HG02571 (cell line): ENCODE measurements around the gene ARL3.
"Not testable (repeated sequence)": the region's sequence is repeated elsewhere in the genome, so short reads cannot be mapped to it uniquely, and the experiment has no call there.

Experiments used
- ATAC-seq: cut with Tn5 transposase; IDR thresholded peaks from one replicate; pipeline ENCODE4 v1.9.1; 2021; ENCODE audit warnings: mild to moderate bottlenecking, moderate library complexity; ENCODE audit not compliant: unreplicated experiment

The ARL3 gene

DNA sequence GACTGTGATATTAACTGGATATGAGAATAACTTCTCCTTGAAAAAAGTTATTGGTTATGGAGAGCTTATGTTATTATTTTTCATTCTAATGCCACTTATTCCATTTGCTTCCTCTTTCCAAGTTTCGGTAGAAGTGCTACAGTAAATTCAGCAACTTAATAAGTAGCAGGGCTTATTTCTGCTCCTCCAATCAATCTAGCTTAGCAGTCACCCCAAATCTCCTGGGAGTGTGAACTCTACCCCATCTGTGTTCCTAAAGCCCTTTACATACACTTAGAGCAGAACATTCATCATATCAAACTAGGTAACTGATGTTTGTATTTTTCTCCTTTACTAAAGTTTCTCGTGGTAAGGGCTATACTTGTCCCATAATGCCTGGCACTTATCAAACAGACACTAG is 8.7 kb downstream of the ARL3 start:
- ATAC-seq: no peak

- ATAC-seq: no peak
Observed at GRCh38 chr10:102704915-102705314, 9.3 kb downstream of the ARL3 start.

- no peak for ATAC-seq
Observed at GRCh38 chr10:102702742-102703141, 11.5 kb downstream of the ARL3 start.

DNA sequence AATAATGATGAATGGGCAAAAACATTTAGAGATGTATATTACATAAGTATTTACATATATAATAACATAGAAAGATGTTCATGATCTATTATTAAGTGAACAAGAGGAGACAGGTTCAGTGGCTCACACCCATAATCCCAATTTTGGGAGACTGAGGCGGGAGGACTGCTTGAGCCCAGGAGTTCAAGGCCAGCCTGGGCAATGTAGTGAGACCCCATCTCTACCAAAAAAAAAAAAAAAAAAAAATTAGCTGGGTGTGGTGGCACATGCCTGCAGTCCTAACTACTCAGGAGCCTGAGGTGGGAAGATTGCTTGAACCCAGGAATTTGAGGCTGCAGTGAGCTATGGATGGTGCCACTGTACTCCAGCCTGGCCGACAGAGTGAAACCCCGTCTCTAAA is 12.4 kb downstream of the ARL3 start:
- no peak for ATAC-seq

GRCh38 chr10:102701272-102701671 is 12.9 kb downstream of the ARL3 start:
- no peak for ATAC-seq

DNA sequence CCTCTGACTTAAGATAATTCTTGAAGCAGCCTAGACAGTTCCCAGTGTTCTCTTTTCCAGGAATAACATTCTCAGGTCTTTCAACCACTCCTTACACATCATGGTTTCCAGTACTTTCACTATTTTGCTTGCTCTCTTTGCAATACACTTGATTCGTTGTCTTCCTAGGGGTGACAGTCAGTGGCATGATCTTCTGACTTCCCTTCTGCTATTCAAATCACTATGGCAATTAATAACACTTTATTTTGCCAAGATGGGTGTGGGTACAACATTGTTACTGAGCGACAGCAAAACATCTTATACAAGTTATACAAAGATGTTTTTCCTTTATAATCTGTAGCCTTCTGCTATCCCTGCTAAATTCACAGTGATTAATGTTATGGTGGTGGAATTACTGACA is 15.3 kb downstream of the ARL3 start:
- ATAC-seq: no peak

GRCh38 chr10:102696736-102697135 is 17.5 kb downstream of the ARL3 start:
- ATAC-seq: no peak

DNA sequence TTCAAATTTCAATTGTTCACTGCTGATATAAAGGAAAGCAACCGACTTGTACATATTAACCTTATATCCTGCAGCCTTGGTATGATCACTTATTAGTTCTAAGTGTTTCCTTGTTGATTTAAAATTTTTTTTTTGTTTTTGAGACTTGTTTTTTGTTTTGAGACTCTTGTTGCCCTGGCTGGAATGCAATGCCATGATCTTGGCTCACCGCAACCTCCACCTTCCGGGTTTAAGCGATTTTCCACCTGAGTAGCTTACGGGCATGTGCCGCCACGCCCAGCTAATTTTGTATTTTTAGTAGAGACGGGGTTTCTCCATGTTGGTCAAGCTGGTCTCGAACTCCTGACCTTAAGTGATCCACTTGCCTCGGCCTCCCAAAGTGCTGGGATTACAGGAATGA is 18.8 kb downstream of the ARL3 start:
- ATAC-seq: not testable (repeated sequence)

GRCh38 chr10:102691285-102692066 is 22.7 kb downstream of the ARL3 start:
- no peak for ATAC-seq

DNA sequence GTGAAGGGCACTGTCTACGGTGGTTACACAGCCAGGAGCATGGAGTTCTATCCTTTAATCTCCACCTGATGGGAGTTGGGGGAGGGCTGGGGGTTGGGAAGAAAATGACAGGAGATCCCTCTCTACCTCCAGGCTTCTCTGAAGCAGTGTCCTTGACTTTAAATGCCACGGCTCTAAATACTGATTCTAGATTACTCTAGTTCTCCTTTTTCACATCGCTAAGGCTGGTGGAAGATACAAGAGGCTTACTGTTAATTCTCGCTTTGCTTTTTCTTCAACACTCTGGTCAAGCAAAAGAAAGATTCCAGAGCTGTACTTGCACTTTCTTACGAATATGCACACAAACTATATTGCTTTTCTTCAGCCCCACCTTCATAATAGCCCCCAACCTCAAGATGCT is 30.5 kb downstream of the ARL3 start:
- ATAC-seq: no peak

DNA sequence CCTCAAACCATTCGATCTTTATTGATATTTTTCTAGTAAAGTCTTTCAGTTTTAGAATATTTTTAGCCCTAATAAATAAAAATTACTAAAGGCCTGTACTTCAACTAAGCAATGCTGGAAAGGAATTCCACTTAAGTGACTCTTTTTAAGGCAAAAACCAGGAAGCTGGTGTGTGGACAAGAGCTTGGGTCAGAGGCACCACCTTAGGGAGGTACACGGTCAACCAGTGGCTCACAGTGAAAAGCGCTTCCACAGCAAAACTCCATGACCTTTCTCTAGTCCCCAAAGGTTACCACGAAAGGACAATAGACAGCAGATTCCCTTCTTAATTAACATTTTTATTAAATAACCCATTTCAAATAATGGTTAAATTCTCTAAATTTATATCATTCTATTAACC is 31.2 kb downstream of the ARL3 start:
- ATAC-seq: no peak

DNA sequence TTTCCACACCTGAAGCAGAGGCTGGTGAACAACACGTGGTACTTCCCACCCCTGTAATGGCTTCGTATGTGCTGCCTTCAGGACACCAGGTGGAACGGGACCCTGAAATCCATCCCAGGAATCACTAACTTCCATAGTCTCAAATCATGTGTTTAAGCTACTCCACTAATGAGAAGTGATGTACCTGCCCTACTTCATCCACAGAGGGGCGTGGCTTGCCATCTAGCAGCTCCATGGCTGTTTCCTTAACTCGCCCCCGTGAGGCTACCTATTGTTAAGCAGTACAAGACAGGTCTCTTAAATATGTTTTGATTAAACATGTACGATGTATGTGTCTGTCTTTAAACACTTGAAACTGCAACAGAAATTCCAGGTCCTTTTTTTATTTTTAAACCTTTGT is 31.8 kb downstream of the ARL3 start:
- ATAC-seq: no peak

GRCh38 chr10:102681696-102682095 is 32.5 kb downstream of the ARL3 start:
- ATAC-seq: no peak

DNA sequence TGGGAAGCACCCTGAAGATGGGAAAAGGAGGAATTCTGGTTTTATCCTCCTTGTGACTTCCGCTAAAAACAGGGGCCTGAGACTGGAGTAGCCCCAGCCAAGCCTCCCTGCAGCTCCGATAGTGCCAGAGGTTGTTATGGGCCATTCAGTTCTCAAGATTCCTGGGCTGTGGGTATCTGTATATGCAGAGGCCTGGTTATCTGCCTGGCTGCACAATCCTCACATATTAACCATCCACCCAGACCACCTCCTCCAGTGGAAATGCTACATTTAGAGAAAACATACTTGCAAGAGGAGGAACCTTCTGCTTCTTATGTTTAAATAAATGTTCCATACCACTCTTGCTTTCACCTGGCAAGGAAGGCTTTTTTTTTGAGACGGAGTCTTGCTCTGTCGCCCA is 34.6 kb downstream of the ARL3 start:
- ATAC-seq: no peak

- no peak for ATAC-seq
Observed at GRCh38 chr10:102678842-102679289, 35.3 kb downstream of the ARL3 start.

DNA sequence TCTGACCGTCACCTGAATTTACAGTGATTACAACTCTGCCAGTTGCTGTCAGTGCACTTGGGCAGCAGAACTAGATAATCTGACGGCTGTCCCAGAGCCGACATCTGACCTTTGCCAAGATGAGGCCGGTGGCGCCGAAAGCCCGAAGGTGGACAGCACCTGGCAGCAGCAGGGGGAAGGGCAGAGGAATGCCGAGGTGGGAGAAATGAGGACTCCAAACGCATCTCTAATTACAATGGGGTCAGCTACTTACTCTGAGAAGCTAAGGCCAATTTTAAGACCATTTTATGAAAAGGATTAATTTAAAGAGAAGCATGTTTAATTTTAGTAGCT is 36.2 kb downstream of the ARL3 start:
- ATAC-seq: no peak

DNA sequence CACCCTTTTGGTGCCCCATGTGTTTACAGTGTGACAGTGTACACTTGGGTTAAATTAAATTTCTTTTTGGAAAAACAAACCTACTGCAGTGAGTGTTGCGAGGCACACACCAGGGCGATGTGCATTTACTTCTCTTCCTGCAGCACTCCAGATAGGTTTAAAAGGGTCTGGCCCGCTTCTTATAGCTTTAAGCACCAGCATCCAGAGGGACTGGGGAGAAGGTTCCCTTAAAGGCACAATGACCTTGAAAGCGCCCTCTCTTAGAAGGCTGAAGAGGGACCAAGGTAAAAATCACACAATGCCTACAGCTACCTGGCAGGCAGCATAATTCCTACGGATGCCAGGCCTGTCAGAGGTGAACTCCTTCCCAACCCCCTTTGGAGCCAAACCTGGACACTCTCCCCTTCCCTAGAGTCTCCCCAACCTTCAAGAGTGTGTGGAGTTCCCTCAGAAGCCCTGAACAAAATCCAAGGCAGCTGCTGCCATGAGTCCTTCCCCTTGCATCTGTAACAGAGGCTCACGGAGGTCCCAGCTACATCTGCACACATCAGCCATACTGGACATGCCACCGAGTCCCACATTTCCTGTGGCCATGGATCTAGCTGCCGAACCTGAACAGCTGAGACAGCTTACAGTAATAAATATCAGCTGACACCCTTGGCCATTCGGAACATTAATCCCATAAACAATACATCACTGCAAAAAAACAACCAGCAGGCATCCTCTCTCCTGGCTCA is 36.7 kb downstream of the ARL3 start:
- ATAC-seq: no peak

DNA sequence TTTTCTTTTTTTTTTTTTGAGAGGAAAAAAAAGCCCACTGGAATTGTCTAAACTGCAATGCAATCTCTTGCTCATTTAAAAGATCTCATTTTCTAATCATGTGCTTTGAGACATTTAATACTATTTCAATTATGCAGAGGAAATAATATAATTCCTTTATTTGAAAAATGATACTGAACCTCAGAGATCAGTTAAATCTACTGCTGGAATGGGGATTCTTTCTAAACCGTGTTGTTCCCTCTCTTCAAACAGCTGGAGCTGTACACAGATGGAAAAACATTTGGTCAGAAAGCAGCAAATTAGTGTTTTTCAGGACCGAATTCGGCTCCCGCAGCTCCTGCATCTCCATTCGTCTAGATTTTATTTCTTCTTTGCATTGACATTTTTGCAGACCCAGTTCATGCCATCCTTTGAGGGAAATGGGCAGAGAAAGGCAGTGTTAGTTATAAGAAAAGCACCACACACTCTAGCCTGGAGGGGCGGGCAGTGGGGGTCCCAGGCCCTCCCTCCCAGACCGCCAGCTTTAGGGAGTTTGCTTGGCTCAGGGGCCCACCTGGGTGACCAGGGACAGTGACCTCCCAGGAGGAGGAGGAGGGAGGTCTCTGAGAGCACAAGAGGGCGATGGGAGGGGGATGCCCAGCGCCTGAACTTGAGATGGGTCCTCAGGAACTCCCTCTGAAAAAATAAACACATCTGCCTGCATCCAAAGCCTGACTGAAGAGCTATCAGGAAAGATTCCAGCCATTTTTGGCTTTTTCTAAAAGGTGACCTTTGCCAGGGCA is 37.5 kb downstream of the ARL3 start:
- ATAC-seq: no peak

DNA sequence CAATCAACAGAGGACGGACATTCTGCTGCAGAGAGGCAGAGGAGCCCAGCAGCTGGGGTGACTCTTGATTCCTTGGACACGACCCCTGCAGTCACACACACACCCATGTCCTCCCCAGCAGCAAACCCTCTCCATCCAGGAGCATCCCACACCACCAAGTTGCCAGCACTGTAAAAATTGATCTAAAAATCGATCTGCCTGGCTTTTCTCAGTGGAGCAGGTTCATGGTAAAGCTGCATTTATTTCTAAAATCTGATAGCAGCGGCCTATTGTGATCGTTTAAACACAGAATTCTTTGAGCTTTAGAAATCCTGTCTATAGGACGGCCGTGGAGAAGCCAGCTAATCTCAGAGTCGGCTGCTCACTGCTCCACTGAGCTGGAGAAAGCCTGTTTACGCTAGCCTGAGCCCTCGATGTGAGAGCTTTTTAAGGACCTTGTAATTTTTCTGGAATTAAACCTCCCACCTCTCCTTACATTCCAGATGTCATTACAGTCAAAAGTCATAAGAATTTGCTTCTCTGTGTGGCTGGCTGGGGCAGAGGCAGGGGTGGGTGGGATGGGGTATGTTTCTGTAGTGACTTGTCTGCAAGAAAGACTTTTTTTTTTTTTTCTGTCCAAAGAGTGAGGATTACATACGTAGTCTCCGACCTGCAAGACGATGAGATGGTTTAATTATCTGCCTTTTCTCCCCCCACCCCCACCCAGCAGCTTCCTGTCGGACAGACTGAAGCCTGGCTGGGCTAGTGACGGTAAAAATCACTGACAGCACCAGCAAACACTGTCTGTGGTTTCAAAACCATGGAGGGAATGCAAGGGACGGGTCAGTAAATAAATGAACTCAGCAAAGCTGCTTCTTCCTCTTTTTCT is 38.3 kb downstream of the ARL3 start:
- ATAC-seq: no peak

DNA sequence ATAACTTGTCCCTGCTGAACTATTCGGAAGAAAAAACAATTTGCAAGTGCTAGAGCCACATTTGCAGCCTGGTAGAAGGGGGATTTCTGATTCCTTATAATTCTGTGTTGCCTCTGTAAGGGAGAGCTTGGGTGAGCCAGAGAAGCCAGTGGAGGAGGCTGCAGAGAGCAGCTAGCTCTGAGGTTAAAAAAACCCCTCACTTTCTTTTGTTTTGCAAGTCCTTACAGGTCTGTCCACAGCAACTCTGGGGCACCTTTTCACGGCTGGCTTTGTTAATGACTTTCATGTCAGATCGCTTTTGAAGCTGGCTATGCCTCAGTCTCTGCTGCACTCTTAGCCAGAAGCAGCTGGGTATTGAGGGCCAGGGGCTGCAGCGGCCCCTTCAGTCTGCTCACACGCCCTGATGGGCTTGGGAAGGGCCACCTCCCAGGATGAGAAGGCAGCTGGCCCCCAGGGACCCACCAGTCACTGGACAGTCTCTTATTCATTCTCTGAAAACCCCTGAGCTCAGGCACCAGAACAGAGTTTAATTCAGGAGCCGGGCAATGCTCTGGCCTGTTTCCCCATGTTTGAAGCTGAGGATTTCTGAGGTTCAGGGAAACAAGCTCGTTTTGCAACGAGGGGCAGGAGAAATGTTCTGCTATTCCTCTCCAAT is 39.1 kb downstream of the ARL3 start:
- ATAC-seq: no peak
